C4-2B (cell line): ENCODE results near the gene STAMBP.

Source experiments
- ZFX ChIP-seq: fragments of 450-650 bp; IDR thresholded peaks from 2 replicates; pipeline ENCODE4 v1.6.1; 2017
- TF ChIP-seq, protein P1 (sequence below): fragments of 450-650 bp; conservative IDR thresholded peaks from 2 replicates; pipeline ENCODE4 v1.5.1; 2017; ENCODE audit warnings: mild to moderate bottlenecking

DNA sequence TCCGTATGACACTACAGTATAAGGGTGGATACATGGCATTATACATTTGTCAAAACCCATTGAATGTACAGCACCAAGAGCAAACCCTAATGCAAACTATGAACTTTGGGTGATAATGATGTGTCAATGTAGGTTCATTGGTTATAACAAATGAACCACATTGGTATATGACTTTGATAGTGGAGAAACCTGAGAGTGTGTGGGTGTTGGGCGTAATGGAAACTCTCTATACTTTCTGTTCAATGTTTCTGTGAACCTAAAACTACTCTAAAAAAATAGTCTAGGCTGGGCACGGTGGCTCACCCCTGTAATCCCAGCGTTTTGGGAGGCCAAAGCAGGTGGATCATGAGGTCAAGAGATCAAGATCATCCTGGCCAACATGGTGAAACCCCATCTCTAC, 57.6 kb downstream of the STAMBP start:
- TF ChIP-seq, protein P1, sequence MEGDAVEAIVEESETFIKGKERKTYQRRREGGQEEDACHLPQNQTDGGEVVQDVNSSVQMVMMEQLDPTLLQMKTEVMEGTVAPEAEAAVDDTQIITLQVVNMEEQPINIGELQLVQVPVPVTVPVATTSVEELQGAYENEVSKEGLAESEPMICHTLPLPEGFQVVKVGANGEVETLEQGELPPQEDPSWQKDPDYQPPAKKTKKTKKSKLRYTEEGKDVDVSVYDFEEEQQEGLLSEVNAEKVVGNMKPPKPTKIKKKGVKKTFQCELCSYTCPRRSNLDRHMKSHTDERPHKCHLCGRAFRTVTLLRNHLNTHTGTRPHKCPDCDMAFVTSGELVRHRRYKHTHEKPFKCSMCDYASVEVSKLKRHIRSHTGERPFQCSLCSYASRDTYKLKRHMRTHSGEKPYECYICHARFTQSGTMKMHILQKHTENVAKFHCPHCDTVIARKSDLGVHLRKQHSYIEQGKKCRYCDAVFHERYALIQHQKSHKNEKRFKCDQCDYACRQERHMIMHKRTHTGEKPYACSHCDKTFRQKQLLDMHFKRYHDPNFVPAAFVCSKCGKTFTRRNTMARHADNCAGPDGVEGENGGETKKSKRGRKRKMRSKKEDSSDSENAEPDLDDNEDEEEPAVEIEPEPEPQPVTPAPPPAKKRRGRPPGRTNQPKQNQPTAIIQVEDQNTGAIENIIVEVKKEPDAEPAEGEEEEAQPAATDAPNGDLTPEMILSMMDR: no peak
- no peak for TF ChIP-seq ZFX
